CD4-positive, alpha-beta T cell (primary cell): ENCODE data around the gene CCL25. TPM values are rescaled to one million over a fixed set of nuclear protein-coding genes. Genes with fewer than 3 reads are reported as not detected.

Source experiments
- ATAC-seq: fragments of 200-7000 bp; cut with Tn5 transposase; one replicate; pipeline ENCODE4 v1.10.0; 2022; ENCODE audit warnings: mild to moderate bottlenecking; ENCODE audit not compliant: poor library complexity
- CTCF ChIA-PET: fragments of 350-600 bp; sonication (Branson Sonifier 250); formaldehyde crosslinking; loops from one replicate; lab custom pipeline; 2021; ENCODE audit warnings: antibody characterized with exemption, inconsistent platforms; lab: Charles Lee
- POLR2A ChIA-PET: fragments of 350-600 bp; sonication (Branson Sonifier 250); formaldehyde crosslinking; loops from one replicate; lab custom pipeline; 2021; ENCODE audit warnings: antibody characterized with exemption, inconsistent platforms; lab: Charles Lee
- DNase-seq, 14 experiments: peaks; one replicate each; pipeline ENCODE4 v3.0.0-alpha.2; 2013 to 2020; ENCODE audit warnings: mixed read lengths in 2 of 14
- H3K27ac ChIP-seq, 2 donors: one replicate each; pipeline versions ENCODE4 v1.5.1 to v1.7.0; 2013; ENCODE audit warnings: low read length in 2 of 2, low read depth in 1 of 2, mild to moderate bottlenecking in 1 of 2
- H3K27me3 ChIP-seq, 2 experiments: 1 replicate in 1 of 2; 2 replicates in 1 of 2; pipeline versions ENCODE4 v1.6.1 to v1.7.0; 2013; ENCODE audit warnings: low read length in 2 of 2, control low read depth in 1 of 2, mild to moderate bottlenecking in 1 of 2, moderate library complexity in 1 of 2; ENCODE audit not compliant: insufficient read depth in 2 of 2, control insufficient read depth in 1 of 2
- H3K36me3 ChIP-seq: one replicate; pipeline ENCODE4 v1.6.1; 2013; ENCODE audit warnings: low read length, control low read depth; ENCODE audit not compliant: insufficient read depth
- H3K4me1 ChIP-seq: one replicate; pipeline ENCODE4 v1.6.1; 2013; ENCODE audit warnings: low read length, control low read depth; ENCODE audit not compliant: insufficient read depth
- H3K4me3 ChIP-seq: one replicate; pipeline ENCODE4 v1.5.1; 2013; ENCODE audit warnings: mild to moderate bottlenecking, low read length, moderate library complexity
- H3K9me3 ChIP-seq, 2 experiments: 1 replicate in 1 of 2; 2 replicates in 1 of 2; pipeline versions ENCODE4 v1.6.1 to v1.7.0; 2013; ENCODE audit warnings: low read length in 2 of 2, mild to moderate bottlenecking in 2 of 2, control low read depth in 1 of 2, moderate library complexity in 1 of 2; ENCODE audit not compliant: control insufficient read depth in 1 of 2, insufficient read depth in 1 of 2
- H3K27ac Mint-ChIP-seq: one replicate; pipeline ENCODE4 v1.8.0; 2020; ENCODE audit warnings: mixed read lengths
- H3K27me3 Mint-ChIP-seq: one replicate; pipeline ENCODE4 v1.8.0; 2021; ENCODE audit warnings: mixed read lengths
- H3K36me3 Mint-ChIP-seq: one replicate; pipeline ENCODE4 v1.8.0; 2021; ENCODE audit warnings: low read depth, mixed read lengths
- H3K4me1 Mint-ChIP-seq: one replicate; pipeline ENCODE4 v1.8.0; 2021; ENCODE audit warnings: low read depth, mixed read lengths
- H3K4me3 Mint-ChIP-seq: one replicate; pipeline ENCODE4 v1.8.0; 2020; ENCODE audit warnings: mild to moderate bottlenecking, mixed read lengths
- H3K9me3 Mint-ChIP-seq: one replicate; pipeline ENCODE4 v1.8.0; 2020; ENCODE audit warnings: mixed read lengths
- intact Hi-C, 2 experiments: fragments of 100-400 bp; cut with DNase I in 1 of 2; cut with micrococcal nuclease in 1 of 2; formaldehyde crosslinking; loops; one replicate each; pipeline versions ENCODE4 v1.15.1 to v1.9.0; 2023 to 2025; cut with DNase I, micrococcal nuclease
- total RNA-seq, 174 experiments: library from RNA in 2 of 174; stranded (reverse) in 2 of 174; gene quantifications; one replicate each; pipeline ENCODE4 v1.2.3 and lab custom pipeline; 2021 to 2026
- TF ChIP-seq, protein P1 (sequence below): fragments of 200-600 bp; IDR thresholded peaks from one replicate; pipeline ENCODE4 v1.8.0; 2022; ENCODE audit warnings: antibody characterized with exemption, mild to moderate bottlenecking

Gene CCL25
- total RNA-seq, 2 experiments from 2014 or later, result not detected

DNA sequence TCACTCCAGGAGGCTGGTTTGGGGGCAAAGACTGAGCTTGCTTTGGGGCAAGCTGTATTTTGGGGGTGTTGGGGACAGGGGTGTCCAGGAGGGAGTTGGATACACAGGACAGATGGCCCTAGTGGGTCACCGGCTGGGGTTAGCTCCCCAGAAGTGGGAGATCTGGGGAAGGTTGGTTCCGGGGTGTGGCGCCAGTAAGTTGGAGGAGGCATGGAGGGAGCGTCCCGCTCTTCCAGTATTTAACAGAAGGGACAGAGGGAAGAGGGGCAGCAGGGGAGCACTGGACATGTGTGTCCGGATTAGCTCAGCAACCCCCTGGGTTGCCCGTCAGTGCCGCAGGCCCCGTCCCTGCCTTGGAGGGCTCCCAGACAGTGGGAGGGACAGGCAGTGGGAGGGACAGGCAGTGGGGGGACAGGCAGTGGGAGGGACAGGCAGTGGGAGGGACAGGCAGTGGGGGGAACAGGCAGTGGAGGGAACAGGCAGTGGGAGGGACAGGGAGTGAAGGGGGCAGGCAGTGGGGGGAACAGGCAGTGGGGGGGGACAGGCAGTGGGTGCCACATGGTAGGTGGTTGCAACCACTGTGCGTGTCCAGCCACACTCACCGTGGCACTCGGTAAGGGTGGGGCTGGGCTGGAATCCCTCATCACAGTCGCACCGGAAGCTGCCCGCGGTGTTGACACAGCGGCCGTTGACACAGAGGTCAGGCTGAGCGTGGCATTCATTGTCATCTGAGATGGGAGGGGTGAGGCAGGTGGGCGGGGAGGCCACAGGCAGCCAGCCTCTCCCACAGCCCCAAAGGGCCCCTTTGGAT is 33.2 kb downstream of the CCL25 start:
- H3K4me3 Mint-ChIP-seq, result no peak overlapping the region
- H3K4me3 ChIP-seq, result no peak overlapping the region
- ATAC-seq (no peak), DNase-seq (peak in 1 of 14 experiments; percentile 4)
- ChIA-PET CTCF (no interaction called here), POLR2A (no interaction called here)
- no peaks in the 10 kb centered on the region for H3K36me3 ChIP-seq
- H3K27ac Mint-ChIP-seq, result no peak overlapping the region
- no peak overlapping the region for H3K27ac ChIP-seq
- H3K9me3 ChIP-seq, result peaks cover 0 to 21% of the 10 kb centered on the region in 2 experiments
- no peaks in the 10 kb centered on the region for H3K36me3 Mint-ChIP-seq
- no peaks in the 10 kb centered on the region for H3K9me3 Mint-ChIP-seq
- H3K27me3 ChIP-seq, result peaks cover 0 to 4% of the 10 kb centered on the region in 2 experiments
- H3K27me3 Mint-ChIP-seq, result no peaks in the 10 kb centered on the region
- no peaks in the 10 kb centered on the region for H3K4me1 Mint-ChIP-seq
- TF ChIP-seq, protein P1, sequence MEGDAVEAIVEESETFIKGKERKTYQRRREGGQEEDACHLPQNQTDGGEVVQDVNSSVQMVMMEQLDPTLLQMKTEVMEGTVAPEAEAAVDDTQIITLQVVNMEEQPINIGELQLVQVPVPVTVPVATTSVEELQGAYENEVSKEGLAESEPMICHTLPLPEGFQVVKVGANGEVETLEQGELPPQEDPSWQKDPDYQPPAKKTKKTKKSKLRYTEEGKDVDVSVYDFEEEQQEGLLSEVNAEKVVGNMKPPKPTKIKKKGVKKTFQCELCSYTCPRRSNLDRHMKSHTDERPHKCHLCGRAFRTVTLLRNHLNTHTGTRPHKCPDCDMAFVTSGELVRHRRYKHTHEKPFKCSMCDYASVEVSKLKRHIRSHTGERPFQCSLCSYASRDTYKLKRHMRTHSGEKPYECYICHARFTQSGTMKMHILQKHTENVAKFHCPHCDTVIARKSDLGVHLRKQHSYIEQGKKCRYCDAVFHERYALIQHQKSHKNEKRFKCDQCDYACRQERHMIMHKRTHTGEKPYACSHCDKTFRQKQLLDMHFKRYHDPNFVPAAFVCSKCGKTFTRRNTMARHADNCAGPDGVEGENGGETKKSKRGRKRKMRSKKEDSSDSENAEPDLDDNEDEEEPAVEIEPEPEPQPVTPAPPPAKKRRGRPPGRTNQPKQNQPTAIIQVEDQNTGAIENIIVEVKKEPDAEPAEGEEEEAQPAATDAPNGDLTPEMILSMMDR, result no peak
- intact Hi-C loops, result no loop called here
- no peaks in the 10 kb centered on the region for H3K4me1 ChIP-seq

DNA sequence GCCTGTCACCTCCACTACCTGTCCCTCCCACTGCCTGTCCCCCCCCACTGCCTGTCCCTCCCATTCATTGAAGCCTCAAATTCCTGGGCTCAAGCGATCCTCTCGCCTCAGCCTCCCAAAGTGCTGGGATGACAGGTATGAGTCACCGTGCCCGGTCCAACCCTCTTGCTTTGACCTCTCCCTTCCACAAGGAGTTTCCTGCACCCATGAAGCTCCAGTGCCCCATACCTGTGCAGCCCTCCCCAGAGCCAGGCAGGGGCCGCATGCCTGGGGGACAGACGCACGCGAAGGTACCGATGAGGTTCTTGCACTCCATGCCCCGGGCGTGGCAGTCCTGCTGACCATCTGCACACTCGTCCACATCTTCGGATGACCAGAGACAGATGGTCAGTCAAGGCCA is 34.3 kb downstream of the CCL25 start:
- H3K36me3 Mint-ChIP-seq, result no peaks in the 10 kb centered on the region
- H3K4me1 ChIP-seq, result no peaks in the 10 kb centered on the region
- no peaks in the 10 kb centered on the region for H3K4me1 Mint-ChIP-seq
- no peaks in the 10 kb centered on the region for H3K9me3 Mint-ChIP-seq
- no peak overlapping the region for H3K4me3 Mint-ChIP-seq
- intact Hi-C loops, result no loop called here
- H3K36me3 ChIP-seq, result no peaks in the 10 kb centered on the region
- no peak overlapping the region for H3K4me3 ChIP-seq
- DNase-seq (no peak), ATAC-seq (no peak)
- peaks cover 0 to 27% of the 10 kb centered on the region in 2 experiments for H3K9me3 ChIP-seq
- no peak overlapping the region for H3K27ac ChIP-seq
- POLR2A ChIA-PET, result no interaction called here
- no peaks in the 10 kb centered on the region for H3K27me3 Mint-ChIP-seq
- CTCF ChIA-PET, result no interaction called here
- H3K27ac Mint-ChIP-seq, result no peak overlapping the region
- TF ChIP-seq, protein P1, result no peak
- H3K27me3 ChIP-seq, result peaks cover 0 to 4% of the 10 kb centered on the region in 2 experiments

DNA sequence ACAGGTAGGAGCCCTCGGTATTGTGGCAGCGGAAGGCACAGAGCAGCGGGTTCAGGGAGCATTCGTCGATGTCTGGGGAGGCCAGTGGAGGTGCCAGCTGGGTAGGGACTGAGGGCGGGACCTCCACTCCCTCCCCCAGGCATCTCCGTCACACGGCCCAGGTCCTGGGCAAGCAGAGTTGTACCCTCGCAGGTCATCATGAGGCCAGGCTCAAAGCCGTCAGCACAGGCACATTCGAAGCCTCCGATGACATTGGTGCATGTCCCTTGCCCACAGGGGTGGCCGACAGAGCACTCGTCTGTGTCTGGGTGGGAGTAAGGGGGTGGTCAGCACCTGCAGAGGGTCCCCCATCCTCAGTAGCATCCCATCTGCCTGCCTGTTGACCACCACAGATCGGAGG is 35.3 kb downstream of the CCL25 start:
- Histone ChIP-seq H3K9me3 (peaks cover 0 to 27% of the 10 kb centered on the region in 2 experiments), H3K27ac (no peak overlapping the region), H3K4me3 (no peak overlapping the region), H3K27me3 (peaks cover 0 to 4% of the 10 kb centered on the region in 2 experiments), H3K36me3 (no peaks in the 10 kb centered on the region), H3K4me1 (no peaks in the 10 kb centered on the region)
- TF ChIP-seq, protein P1, result no peak
- DNase-seq (no peak), ATAC-seq (no peak)
- H3K9me3 Mint-ChIP-seq, result no peaks in the 10 kb centered on the region
- no peaks in the 10 kb centered on the region for H3K27me3 Mint-ChIP-seq
- ChIA-PET CTCF (no interaction called here), POLR2A (no interaction called here)
- no peak overlapping the region for H3K4me3 Mint-ChIP-seq
- H3K36me3 Mint-ChIP-seq, result no peaks in the 10 kb centered on the region
- intact Hi-C loops, result no loop called here
- H3K27ac Mint-ChIP-seq, result no peak overlapping the region
- no peaks in the 10 kb centered on the region for H3K4me1 Mint-ChIP-seq
